Osteoblast (primary cell): ENCODE measurements around the gene HJURP. TPM values are rescaled to one million over a fixed set of nuclear protein-coding genes. Genes with fewer than 3 reads are reported as not detected.

Experiments used
- DNase-seq: peaks from one replicate; pipeline ENCODE4 v3.0.0; 2011; ENCODE audit warnings: low spot score, mixed read lengths; ENCODE audit not compliant: insufficient read length; ENCODE audit errors: missing footprints
- H2AFZ ChIP-seq: 2 replicates; pipeline ENCODE4 v1.6.0; 2011; ENCODE audit warnings: mild to moderate bottlenecking, low read length
- H3K27ac ChIP-seq: 2 replicates; pipeline ENCODE4 v1.5.1; 2011; ENCODE audit warnings: mild to moderate bottlenecking, low read depth, low read length, moderate library complexity
- H3K27me3 ChIP-seq: 2 replicates; pipeline ENCODE4 v1.6.0; 2012; ENCODE audit warnings: mild to moderate bottlenecking, control low read depth, inconsistent platforms, low read length, moderate library complexity; ENCODE audit not compliant: insufficient read depth
- H3K36me3 ChIP-seq: 2 replicates; pipeline ENCODE4 v1.5.1; 2011; ENCODE audit warnings: mild to moderate bottlenecking, low read length, control low read depth, moderate library complexity; ENCODE audit not compliant: insufficient read depth
- H3K4me1 ChIP-seq: 2 replicates; pipeline ENCODE4 v1.5.1; 2011; ENCODE audit warnings: mild to moderate bottlenecking, low read length, control low read depth, moderate library complexity; ENCODE audit not compliant: insufficient read depth
- H3K4me2 ChIP-seq: 2 replicates; pipeline ENCODE4 v1.6.0; 2011; ENCODE audit warnings: mild to moderate bottlenecking, low read length; ENCODE audit not compliant: insufficient read depth
- H3K4me3 ChIP-seq: fragments of 200-600 bp; sonication (generic); 3 replicates; pipeline ENCODE4 v1.5.1; 2012; ENCODE audit warnings: mild to moderate bottlenecking, low read length, inconsistent platforms; ENCODE audit not compliant: insufficient read depth
- H3K79me2 ChIP-seq: 2 replicates; pipeline ENCODE4 v1.6.0; 2012; ENCODE audit warnings: mild to moderate bottlenecking, low read length, control low read depth, inconsistent platforms; ENCODE audit not compliant: insufficient read depth
- H3K9me3 ChIP-seq: 2 replicates; pipeline ENCODE4 v1.5.1; 2011; ENCODE audit warnings: low read depth, low read length, control low read depth
- H4K20me1 ChIP-seq: 2 replicates; pipeline ENCODE4 v1.6.0; 2012; ENCODE audit warnings: mild to moderate bottlenecking, low read length, control low read depth; ENCODE audit not compliant: insufficient read depth
- CTCF ChIP-seq: IDR thresholded peaks from 2 replicates; pipeline ENCODE4 v1.5.1; 2011; ENCODE audit warnings: mild to moderate bottlenecking, low read depth, low read length, moderate library complexity; ENCODE audit errors: extremely low read depth
- total RNA-seq: library from RNA; depleted of rRNA; stranded (reverse); fragments of >200 nt; gene quantifications from 2 replicates; pipeline ENCODE4 v1.2.3, GENCODE V29; 2012

HJURP gene
- total RNA-seq, 1 donor, result 2.9 TPM

DNA sequence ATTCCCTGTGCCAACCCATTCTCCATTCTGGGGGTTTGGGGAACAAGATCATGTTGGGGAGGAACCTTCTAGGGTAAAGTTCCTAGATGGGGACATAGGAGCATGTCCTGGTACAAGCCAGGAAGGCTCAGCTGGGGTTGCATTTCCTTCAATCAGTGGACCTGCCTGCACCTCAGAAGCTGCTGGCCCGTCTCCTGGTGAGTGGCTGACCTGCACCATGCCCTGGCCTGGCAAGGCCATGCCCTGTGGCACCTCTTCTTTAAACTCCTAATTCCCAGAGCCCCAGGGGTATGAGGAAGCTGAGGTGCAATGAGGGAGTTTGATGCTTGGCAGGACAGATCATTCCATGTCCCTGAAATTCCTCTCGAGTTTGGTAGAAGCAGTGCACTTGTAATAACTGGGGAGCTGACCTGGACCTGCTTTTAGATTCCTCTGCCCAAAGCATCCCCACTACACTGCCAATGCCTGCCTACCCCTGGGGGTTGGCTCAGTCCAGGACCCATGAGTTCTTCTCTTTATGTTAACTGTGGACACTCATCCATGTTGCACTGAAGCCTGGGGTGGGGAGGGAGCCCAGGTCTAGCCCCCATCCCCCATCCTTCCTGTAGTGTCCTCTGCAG is 50.9 kb downstream of the HJURP start:
- no peaks in the 10 kb centered on the region for H4K20me1 ChIP-seq
- no peaks in the 10 kb centered on the region for H3K9me3 ChIP-seq
- H3K27ac ChIP-seq, result no peak overlapping the region
- DNase-seq, result no peak
- H3K4me2 ChIP-seq, result no peak overlapping the region
- no peak overlapping the region for H3K4me3 ChIP-seq
- no peaks in the 10 kb centered on the region for H3K36me3 ChIP-seq
- TF ChIP-seq CTCF, result no peak
- peaks cover 24% of the 10 kb centered on the region for H3K27me3 ChIP-seq
- no peaks in the 10 kb centered on the region for H3K79me2 ChIP-seq
- H2AFZ ChIP-seq, result no peak overlapping the region
- no peaks in the 10 kb centered on the region for H3K4me1 ChIP-seq

GRCh38 chr2:233802132-233802815 is 52.1 kb downstream of the HJURP start:
- Histone ChIP-seq H3K36me3 (no peaks in the 10 kb centered on the region), H3K27ac (no peak overlapping the region), H3K4me1 (no peaks in the 10 kb centered on the region), H3K4me2 (no peak overlapping the region), H3K9me3 (no peaks in the 10 kb centered on the region), H2AFZ (no peak overlapping the region), H4K20me1 (no peaks in the 10 kb centered on the region), H3K27me3 (peaks cover 18% of the 10 kb centered on the region), H3K79me2 (no peaks in the 10 kb centered on the region), H3K4me3 (no peak overlapping the region)
- no peak for DNase-seq
- TF ChIP-seq CTCF, result no peak

DNA sequence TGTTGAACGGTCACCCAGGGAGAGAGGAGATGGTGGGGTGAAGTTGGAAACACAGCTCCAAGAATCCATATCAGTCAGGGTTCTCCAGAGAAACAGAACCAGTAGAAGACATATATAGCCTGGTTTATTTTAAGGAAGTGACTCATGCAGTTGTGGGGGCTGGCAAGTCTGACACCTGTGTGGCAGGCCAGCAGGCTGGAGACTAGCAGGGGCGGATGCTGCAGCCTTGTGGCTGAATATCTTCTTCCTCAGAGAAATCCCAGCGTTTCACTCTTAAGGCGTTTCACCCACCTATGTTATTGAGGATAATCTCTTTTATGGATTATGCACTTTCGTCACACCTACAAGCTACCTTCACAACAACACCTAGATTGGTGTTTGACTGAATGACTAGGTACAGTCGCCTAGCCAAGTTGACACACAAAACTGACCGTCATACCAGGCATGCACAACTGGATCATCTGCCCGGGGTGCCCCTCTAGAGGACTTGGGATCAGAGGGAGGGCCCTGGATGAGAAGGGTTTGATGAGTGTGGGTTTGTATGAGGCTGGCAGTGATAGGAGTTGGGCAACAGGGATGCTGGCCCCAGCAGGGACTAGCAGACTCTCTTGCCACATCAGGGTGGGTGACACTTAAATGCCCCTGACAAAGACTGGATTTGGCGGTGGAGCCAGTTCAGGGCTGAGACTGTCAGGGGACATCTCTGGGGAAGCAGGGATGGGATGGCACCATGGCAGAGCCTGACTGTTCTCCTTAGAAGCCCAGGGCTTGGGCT is 52.8 kb downstream of the HJURP start:
- no peaks in the 10 kb centered on the region for H3K9me3 ChIP-seq
- H4K20me1 ChIP-seq, result no peaks in the 10 kb centered on the region
- H3K4me3 ChIP-seq, result no peak overlapping the region
- H3K4me1 ChIP-seq, result no peaks in the 10 kb centered on the region
- no peak overlapping the region for H3K4me2 ChIP-seq
- peak; percentile 62 for DNase-seq
- no peak overlapping the region for H3K27ac ChIP-seq
- peaks cover 16% of the 10 kb centered on the region for H3K27me3 ChIP-seq
- TF ChIP-seq CTCF, result no peak
- no peaks in the 10 kb centered on the region for H3K79me2 ChIP-seq
- H3K36me3 ChIP-seq, result no peaks in the 10 kb centered on the region
- no peak overlapping the region for H2AFZ ChIP-seq

- Histone ChIP-seq H3K27ac (no peak overlapping the region), H3K4me1 (no peaks in the 10 kb centered on the region), H3K4me2 (no peak overlapping the region), H3K9me3 (no peaks in the 10 kb centered on the region), H3K36me3 (no peaks in the 10 kb centered on the region), H4K20me1 (no peaks in the 10 kb centered on the region), H3K79me2 (no peaks in the 10 kb centered on the region), H3K27me3 (peaks cover 10% of the 10 kb centered on the region), H2AFZ (no peak overlapping the region), H3K4me3 (no peak overlapping the region)
- peak; percentile 58 for DNase-seq
- no peak for TF ChIP-seq CTCF
Observed at GRCh38 chr2:233800208-233800607, 54.1 kb downstream of the HJURP start.
